H1 (cell line): ENCODE data around the gene PYY. TPM values are rescaled to one million over a fixed set of nuclear protein-coding genes. Genes with fewer than 3 reads are reported as not detected.

Source experiments
- CTCF ChIA-PET: fragments of 300-600 bp; sonication (Branson Sonifier 250); formaldehyde crosslinking; loops from one replicate; lab custom pipeline; 2021; ENCODE audit not compliant: partially characterized antibody; lab: Charles Lee
- POLR2A ChIA-PET: fragments of 300-600 bp; sonication (Branson Sonifier 250); formaldehyde crosslinking; loops from one replicate; lab custom pipeline; 2021; ENCODE audit warnings: inconsistent platforms; ENCODE audit not compliant: partially characterized antibody; lab: Charles Lee
- DNase-seq, 2 experiments: peaks; one replicate each; pipeline versions ENCODE4 v3.0.0 to v3.0.0-alpha.2; 2010 to 2022; ENCODE audit warnings: low spot score in 2 of 2, low read depth in 1 of 2, mixed read lengths in 1 of 2
- FAIRE-seq: peaks from 2 replicates; lab custom pipeline; 2011; peaks lifted over from hg19 to GRCh38; lab: Jason Lieb, UNC
- H2AFZ ChIP-seq: 2 replicates; pipeline ENCODE4 v1.8.1; 2012; ENCODE audit warnings: low read length, inconsistent platforms
- H2AK5ac ChIP-seq: 2 replicates; pipeline ENCODE4 v1.6.1; 2013; ENCODE audit warnings: low read depth, low read length
- H2BK120ac ChIP-seq: replicated peaks from 2 replicates; pipeline ENCODE3; 2013; ENCODE audit warnings: low read depth, low read length, inconsistent platforms
- H2BK12ac ChIP-seq: 2 replicates; pipeline ENCODE4 v1.6.1; 2013; ENCODE audit warnings: low read depth, low read length
- H2BK15ac ChIP-seq: 2 replicates; pipeline ENCODE4 v1.6.1; 2013; ENCODE audit warnings: low read length
- H2BK20ac ChIP-seq: 2 replicates; pipeline ENCODE4 v1.6.1; 2013; ENCODE audit warnings: low read length
- H2BK5ac ChIP-seq: 2 replicates; pipeline ENCODE4 v1.6.1; 2013; ENCODE audit warnings: low read depth, low read length
- H3K14ac ChIP-seq: 2 replicates; pipeline ENCODE4 v1.6.1; 2013; ENCODE audit warnings: inconsistent platforms; ENCODE audit not compliant: insufficient read length
- H3K18ac ChIP-seq: 2 replicates; pipeline ENCODE4 v1.6.1; 2013; ENCODE audit warnings: low read length; ENCODE audit errors: extremely low read depth
- H3K23ac ChIP-seq: 2 replicates; pipeline ENCODE4 v1.6.1; 2013; ENCODE audit warnings: inconsistent platforms; ENCODE audit not compliant: insufficient read length
- H3K23me2 ChIP-seq: 2 replicates; pipeline ENCODE4 v1.6.1; 2013; ENCODE audit warnings: low read depth, low read length
- H3K27ac ChIP-seq: 2 replicates; pipeline ENCODE4 v1.6.1; 2011; ENCODE audit warnings: low read depth, low read length, inconsistent platforms
- H3K27me3 ChIP-seq, 4 experiments: replicated peaks in 1 of 4; 1 replicate in 1 of 4; 2 replicates in 3 of 4; pipeline versions ENCODE4 v1.6.1 to v1.8.1; 2011 to 2013; ENCODE audit warnings: low read length in 3 of 4, mild to moderate bottlenecking in 3 of 4, inconsistent platforms in 2 of 4, mixed read lengths in 2 of 4, moderate library complexity in 1 of 4; ENCODE audit not compliant: control insufficient read depth in 3 of 4, insufficient read depth in 3 of 4; ENCODE audit errors: extremely low read depth in 1 of 4
- H3K36me3 ChIP-seq, 4 experiments: 2 replicates each; pipeline versions ENCODE4 v1.6.1 to v1.8.1; 2011 to 2013; ENCODE audit warnings: mild to moderate bottlenecking in 4 of 4, low read length in 3 of 4, moderate library complexity in 2 of 4, control low read depth in 1 of 4, inconsistent platforms in 1 of 4; ENCODE audit not compliant: insufficient read depth in 4 of 4, control insufficient read depth in 2 of 4
- H3K4ac ChIP-seq: replicated peaks from 2 replicates; pipeline ENCODE3; 2013; ENCODE audit warnings: low read length, low read depth, mixed read lengths, inconsistent platforms; ENCODE audit not compliant: insufficient read length
- H3K4me1 ChIP-seq, 4 experiments: replicated peaks in 1 of 4; 1 replicate in 1 of 4; 2 replicates in 3 of 4; pipeline versions ENCODE4 v1.6.1 to v1.8.1; 2011 to 2013; ENCODE audit warnings: low read length in 3 of 4, inconsistent platforms in 2 of 4, mixed read lengths in 1 of 4; ENCODE audit not compliant: insufficient read depth in 4 of 4, control insufficient read depth in 3 of 4
- H3K4me2 ChIP-seq, 2 experiments: 2 replicates each; pipeline versions ENCODE4 v1.6.1 to v1.8.1; 2011 to 2013; ENCODE audit warnings: low read depth in 2 of 2, low read length in 2 of 2, control low read depth in 1 of 2, inconsistent platforms in 1 of 2, mild to moderate bottlenecking in 1 of 2; ENCODE audit not compliant: insufficient read depth in 1 of 2
- H3K4me3 ChIP-seq, 4 experiments: fragments of 200-600, 300-600 bp in 1 of 4; sonication (generic), shearing (Covaris generic), sonication (Bioruptor Twin) in 1 of 4; 2 replicates each; pipeline versions ENCODE4 v1.5.1 to v1.8.1; 2011 to 2016; ENCODE audit warnings: low read length in 4 of 4, low read depth in 3 of 4, control low read depth in 2 of 4, inconsistent platforms in 2 of 4, mild to moderate bottlenecking in 2 of 4, mixed read lengths in 1 of 4, moderate library complexity in 1 of 4; ENCODE audit not compliant: insufficient read depth in 2 of 4; ENCODE audit errors: extremely low read depth in 1 of 4
- H3K56ac ChIP-seq: replicated peaks from 2 replicates; pipeline ENCODE3; 2013; ENCODE audit warnings: low read depth, mild to moderate bottlenecking, mixed read lengths, low read length, inconsistent platforms; ENCODE audit not compliant: insufficient read length
- H3K79me1 ChIP-seq: 2 replicates; pipeline ENCODE4 v1.6.1; 2013; ENCODE audit warnings: low read depth, low read length, control low read depth
- H3K79me2 ChIP-seq, 2 experiments: 2 replicates each; pipeline versions ENCODE4 v1.6.1 to v1.8.1; 2012 to 2013; ENCODE audit warnings: low read length in 2 of 2, mild to moderate bottlenecking in 2 of 2, inconsistent platforms in 1 of 2; ENCODE audit not compliant: insufficient read depth in 2 of 2, control insufficient read depth in 1 of 2
- H3K9ac ChIP-seq, 4 experiments: replicated peaks in 1 of 4; 1 replicate in 1 of 4; 2 replicates in 3 of 4; pipeline versions ENCODE4 v1.6.1 to v1.8.1; 2011 to 2013; ENCODE audit warnings: low read depth in 3 of 4, low read length in 3 of 4, control low read depth in 2 of 4, mild to moderate bottlenecking in 2 of 4, moderate library complexity in 2 of 4, inconsistent platforms in 1 of 4; ENCODE audit errors: extremely low read depth in 1 of 4
- H3K9me3 ChIP-seq, 2 experiments: 2 replicates each; pipeline versions ENCODE4 v1.6.1 to v1.8.1; 2012 to 2013; ENCODE audit warnings: mild to moderate bottlenecking in 2 of 2, moderate library complexity in 2 of 2, control low read depth in 1 of 2, inconsistent platforms in 1 of 2, low read depth in 1 of 2, low read length in 1 of 2, mixed read lengths in 1 of 2; ENCODE audit not compliant: insufficient read depth in 2 of 2
- H4K20me1 ChIP-seq, 2 experiments: replicated peaks in 1 of 2; 2 replicates each; pipeline versions ENCODE3 to v1.8.1; 2011 to 2013; ENCODE audit warnings: inconsistent platforms in 2 of 2, low read length in 2 of 2, mild to moderate bottlenecking in 1 of 2; ENCODE audit not compliant: insufficient read depth in 2 of 2, control insufficient read depth in 1 of 2
- H4K5ac ChIP-seq: 2 replicates; pipeline ENCODE4 v1.6.1; 2013; ENCODE audit warnings: low read length, low read depth, mixed read lengths, inconsistent platforms; ENCODE audit not compliant: insufficient read length
- H4K8ac ChIP-seq: 2 replicates; pipeline ENCODE4 v1.8.0; 2013; ENCODE audit warnings: mild to moderate bottlenecking, moderate library complexity, low read length, inconsistent platforms; ENCODE audit not compliant: insufficient read depth; ENCODE audit errors: extremely low read depth
- H4K91ac ChIP-seq: replicated peaks from 2 replicates; pipeline ENCODE3; 2013; ENCODE audit warnings: low read length, mixed read lengths, inconsistent platforms; ENCODE audit not compliant: insufficient read length
- CBX5 ChIP-seq: fragments of 300-800, 300-1000 bp; sonication (generic); IDR thresholded peaks from 2 replicates; pipeline ENCODE4 v1.7.1; 2016; ENCODE audit warnings: antibody characterized with exemption, low read length, low read depth
- JUN ChIP-seq: IDR thresholded peaks from 2 replicates; pipeline ENCODE4 v1.6.1; 2011; ENCODE audit warnings: low read depth, mild to moderate bottlenecking, improper control_type of control experiment, low read length
- KDM4A ChIP-seq: IDR thresholded peaks from one replicate; pipeline ENCODE4 v1.7.1; 2012; ENCODE audit warnings: low read depth, mild to moderate bottlenecking, moderate library complexity, low read length, inconsistent platforms; ENCODE audit not compliant: severe bottlenecking
- MAFK ChIP-seq: IDR thresholded peaks from 2 replicates; pipeline ENCODE4 v1.6.1; 2012; ENCODE audit warnings: low read depth, mild to moderate bottlenecking, improper control_type of control experiment, low read length
- NANOG ChIP-seq: IDR thresholded peaks from 2 replicates; pipeline ENCODE4 v1.6.1; 2011; ENCODE audit warnings: low read length, low read depth, mild to moderate bottlenecking, inconsistent platforms; ENCODE audit not compliant: insufficient read depth, poor library complexity, severe bottlenecking
- POLR2AphosphoS5 ChIP-seq: IDR thresholded peaks from 2 replicates; pipeline ENCODE4 v1.6.1; 2011; ENCODE audit warnings: low read depth, low read length
- SAP30 ChIP-seq: fragments of 300-600 bp; sonication (generic); IDR thresholded peaks from 2 replicates; pipeline ENCODE4 v1.7.1; 2012; ENCODE audit warnings: low read length, moderate library complexity, mild to moderate bottlenecking, inconsistent platforms; ENCODE audit not compliant: insufficient read depth, insufficient replicate concordance
- SP2 ChIP-seq: IDR thresholded peaks from 2 replicates; pipeline ENCODE4 v1.6.1; 2012; ENCODE audit warnings: mild to moderate bottlenecking, low read length, inconsistent platforms
- YY1 ChIP-seq: IDR thresholded peaks from 2 replicates; pipeline ENCODE4 v1.6.1; 2011; ENCODE audit warnings: low read depth, mild to moderate bottlenecking, low read length
- WGBS, 2 experiments: shearing (Covaris generic) in 1 of 2; methylation state at CpG; one replicate each; pipeline versions ENCODE4 v1.1.6 to v1.1.7; 2013 to 2015; ENCODE audit warnings: low lambda C conversion rate in 2 of 2, mixed read lengths in 2 of 2, inconsistent platforms in 1 of 2, low coverage in 1 of 2, missing lambda C conversion rate in 1 of 2; ENCODE audit not compliant: insufficient replicate concordance in 2 of 2, insufficient coverage in 1 of 2, insufficient read length in 1 of 2; ENCODE audit errors: extremely low coverage in 1 of 2, missing lambda C conversion rate in 1 of 2; 5-methylcytosine and 5-hydroxymethylcytosine counted together
- polyA plus RNA-seq, 7 experiments: library from polyadenylated mRNA; depleted of rRNA in 3 of 7; stranded (reverse) in 5 of 7; unstranded in 2 of 7; fragments of >200 nt in 5 of 7; fragments of 200-250 nt in 2 of 7; gene quantifications; 1 replicate in 5 of 7; 2 replicates in 1 of 7; 4 replicates in 1 of 7; pipeline versions ENCODE4 v1.2.1 to v1.2.3, GENCODE V29; 2011 to 2013; ENCODE audit warnings: missing spikeins in 2 of 7, mixed read lengths in 2 of 7
- total RNA-seq: library from RNA; stranded (reverse); fragmentation: NEBNext Ultra II Directional; extraction: Animal tissue kit (Norgen Biotek cat#: 25700); gene quantifications from 2 replicates; pipeline ENCODE4 v1.2.1, GENCODE V29; 2021
- TF ChIP-seq, protein P1 (sequence below): IDR thresholded peaks from 2 replicates; pipeline ENCODE4 v1.6.1; 2011; ENCODE audit warnings: low read depth, mild to moderate bottlenecking, low read length; ENCODE audit not compliant: insufficient read depth
- TF ChIP-seq, protein P2 (sequence below): IDR thresholded peaks from 2 replicates; pipeline ENCODE4 v1.6.1; 2012; ENCODE audit warnings: low read length, inconsistent platforms

Gene PYY
- total and polyA plus RNA-seq, 2 of the 8 experiments (the other 6 are each of a cell fraction or from before 2014, with no cell fraction given), result 0.93 to 3.4 TPM

DNA sequence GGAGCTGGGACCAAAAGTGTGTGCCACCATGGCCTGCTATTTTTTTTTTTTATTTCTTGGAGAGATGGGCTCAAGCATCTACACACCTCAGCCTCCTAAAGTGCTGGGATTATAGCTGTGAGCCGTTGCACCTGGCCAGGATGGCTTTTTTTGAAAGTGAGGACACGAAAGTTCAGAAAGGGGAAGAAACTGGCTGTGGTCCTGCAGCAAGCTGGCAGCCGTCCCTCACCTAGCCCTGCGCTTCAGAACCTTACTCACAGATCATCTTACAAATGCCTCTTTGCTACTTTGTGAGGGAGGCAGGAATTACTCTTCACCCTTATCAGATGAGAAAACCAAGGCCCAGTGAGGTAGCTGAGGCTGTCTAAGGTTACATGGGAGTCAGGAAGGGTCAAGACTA is 7.0 kb downstream of the PYY start:
- FAIRE-seq, result no peak
- POLR2A ChIA-PET, result interaction anchor here (0.6 to 1.4 kb wide), 4 partner anchors 9 to 120 kb away, joined by 3 to 5 read pairs (median 4); partner anchors contain the start of gene LSM12
- no peak for TF ChIP-seq MAFK
- no peak for TF ChIP-seq JUN
- TF ChIP-seq, protein P1, sequence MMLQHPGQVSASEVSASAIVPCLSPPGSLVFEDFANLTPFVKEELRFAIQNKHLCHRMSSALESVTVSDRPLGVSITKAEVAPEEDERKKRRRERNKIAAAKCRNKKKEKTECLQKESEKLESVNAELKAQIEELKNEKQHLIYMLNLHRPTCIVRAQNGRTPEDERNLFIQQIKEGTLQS, result no peak
- no peak for TF ChIP-seq YY1
- TF ChIP-seq CBX5, result no peak
- TF ChIP-seq, protein P2, sequence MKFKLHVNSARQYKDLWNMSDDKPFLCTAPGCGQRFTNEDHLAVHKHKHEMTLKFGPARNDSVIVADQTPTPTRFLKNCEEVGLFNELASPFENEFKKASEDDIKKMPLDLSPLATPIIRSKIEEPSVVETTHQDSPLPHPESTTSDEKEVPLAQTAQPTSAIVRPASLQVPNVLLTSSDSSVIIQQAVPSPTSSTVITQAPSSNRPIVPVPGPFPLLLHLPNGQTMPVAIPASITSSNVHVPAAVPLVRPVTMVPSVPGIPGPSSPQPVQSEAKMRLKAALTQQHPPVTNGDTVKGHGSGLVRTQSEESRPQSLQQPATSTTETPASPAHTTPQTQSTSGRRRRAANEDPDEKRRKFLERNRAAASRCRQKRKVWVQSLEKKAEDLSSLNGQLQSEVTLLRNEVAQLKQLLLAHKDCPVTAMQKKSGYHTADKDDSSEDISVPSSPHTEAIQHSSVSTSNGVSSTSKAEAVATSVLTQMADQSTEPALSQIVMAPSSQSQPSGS, result no peak
- no peak for TF ChIP-seq POLR2AphosphoS5
- no peak for TF ChIP-seq SAP30
- TF ChIP-seq KDM4A, result no peak
- TF ChIP-seq SP2, result no peak
- TF ChIP-seq NANOG, result no peak

More for the DNA sequence above, 7.0 kb downstream of the PYY start:
- no peak overlapping the region for H4K91ac ChIP-seq
- no peaks in the 10 kb centered on the region for H3K23me2 ChIP-seq
- H2AFZ ChIP-seq, result no peak overlapping the region
- H3K4me2 ChIP-seq, result no peak overlapping the region
- H2BK20ac ChIP-seq, result no peak overlapping the region
- DNase-seq, result no peak
- no peak overlapping the region for H3K18ac ChIP-seq
- no peak overlapping the region for H3K23ac ChIP-seq
- 60% methylated on average over 4 of the region's 4 CpGs; no CpG with 5 or more reads in 1 of the 2 experiments for WGBS, 2 experiments
- CTCF ChIA-PET, result interaction anchor here (0.6 to 13.3 kb wide), 14 partner anchors 10 to 156 kb away, joined by 3 to 416 read pairs (median 5); partner anchors contain the start of genes MPP2, NAGS and TMEM101
- no peak overlapping the region for H2BK120ac ChIP-seq
- H3K36me3 ChIP-seq, result no peaks in the 10 kb centered on the region
- H3K4me3 ChIP-seq, result no peak overlapping the region
- no peak overlapping the region for H3K14ac ChIP-seq
- H3K4me1 ChIP-seq, result peaks cover under 1 to 5% (median 2%) of the 10 kb centered on the region in 4 experiments; a peak in 5 of 7 replicates
- no peaks in the 10 kb centered on the region for H4K20me1 ChIP-seq
- no peak overlapping the region for H2BK15ac ChIP-seq
- H3K79me1 ChIP-seq, result no peaks in the 10 kb centered on the region
- no peak overlapping the region for H3K4ac ChIP-seq
- no peak overlapping the region for H3K9ac ChIP-seq
- no peak overlapping the region for H3K56ac ChIP-seq
- no peak overlapping the region for H3K27ac ChIP-seq
- H2BK12ac ChIP-seq, result no peak overlapping the region
- no peak overlapping the region for H2AK5ac ChIP-seq
- H4K8ac ChIP-seq, result no peak overlapping the region
- no peaks in the 10 kb centered on the region for H3K9me3 ChIP-seq
- H2BK5ac ChIP-seq, result no peak overlapping the region
- no peaks in the 10 kb centered on the region for H3K79me2 ChIP-seq
- peaks cover 0 to 4% (median 4%) of the 10 kb centered on the region in 4 experiments; a peak in 4 of 7 replicates for H3K27me3 ChIP-seq
- no peak overlapping the region for H4K5ac ChIP-seq
